Lung (tissue), 12 donors: ENCODE measurements around the gene OXGR1. TPM values are rescaled to one million over a fixed set of nuclear protein-coding genes. Genes with fewer than 3 reads are reported as not detected.
"Not testable (repeated sequence)": the region's sequence is repeated elsewhere in the genome, so short reads cannot be mapped to it uniquely, and the experiment has no call there.

Experiments
- ATAC-seq: fragments of 200-7000 bp; cut with Tn5 transposase; one replicate; pipeline ENCODE4 v1.9.1; 2020; ENCODE audit warnings: moderate number of reproducible peaks; ENCODE audit not compliant: insufficient read depth, low FRiP score
- DNase-seq, 3 donors: peaks; one replicate each; pipeline ENCODE4 v3.0.0-alpha.2; 2013 to 2017
- H3K27ac ChIP-seq, 2 donors: one replicate each; pipeline ENCODE4 v1.5.1; 2013; ENCODE audit warnings: mild to moderate bottlenecking in 2 of 2, moderate library complexity in 2 of 2, control low read depth in 1 of 2, inconsistent platforms in 1 of 2, low read depth in 1 of 2, low read length in 1 of 2
- H3K27me3 ChIP-seq, 3 donors: one replicate each; pipeline ENCODE4 v1.5.1; 2013; ENCODE audit warnings: low read length in 2 of 3; ENCODE audit not compliant: control insufficient read depth in 3 of 3, insufficient read depth in 3 of 3
- H3K36me3 ChIP-seq, 4 donors: one replicate each; pipeline ENCODE4 v1.5.1; 2013; ENCODE audit warnings: low read length in 4 of 4, mild to moderate bottlenecking in 1 of 4, moderate library complexity in 1 of 4; ENCODE audit not compliant: control insufficient read depth in 4 of 4, insufficient read depth in 4 of 4
- H3K4me1 ChIP-seq, 5 donors: one replicate each; pipeline ENCODE4 v1.5.1; 2013; ENCODE audit warnings: low read length in 5 of 5, mild to moderate bottlenecking in 2 of 5, moderate library complexity in 1 of 5; ENCODE audit not compliant: control insufficient read depth in 5 of 5, insufficient read depth in 5 of 5
- H3K4me3 ChIP-seq: one replicate; pipeline ENCODE4 v1.5.1; 2013; ENCODE audit warnings: mild to moderate bottlenecking, control low read depth, moderate library complexity
- H3K9ac ChIP-seq, 2 donors: one replicate each; pipeline ENCODE4 v1.5.1; 2013; ENCODE audit warnings: low read length in 2 of 2, control low read depth in 1 of 2; ENCODE audit not compliant: insufficient read depth in 1 of 2
- H3K9me3 ChIP-seq, 4 donors: one replicate each; pipeline ENCODE4 v1.5.1; 2013; ENCODE audit warnings: low read length in 3 of 4, mild to moderate bottlenecking in 1 of 4, moderate library complexity in 1 of 4; ENCODE audit not compliant: control insufficient read depth in 4 of 4, insufficient read depth in 3 of 4
- CTCF ChIP-seq: IDR thresholded peaks from 2 replicates; pipeline ENCODE4 v1.5.1; 2012; ENCODE audit warnings: mild to moderate bottlenecking; ENCODE audit errors: control extremely low read depth, extremely low read depth
- WGBS, 2 donors: extraction: QIAGEN DNeasy Blood & Tissue Kit; methylation state at CpG; one replicate each; pipeline ENCODE4 v1.1.7; 2013; 5-methylcytosine and 5-hydroxymethylcytosine counted together
- polyA plus RNA-seq, 2 donors: library from polyadenylated mRNA; stranded (reverse); fragments of 200-250 nt; gene quantifications; one replicate each; pipeline ENCODE4 v1.2.1, GENCODE V29; 2013
- total RNA-seq, 2 donors: library from RNA; depleted of rRNA in 1 of 2; stranded (reverse); fragments of >200 nt in 1 of 2; gene quantifications; one replicate each; pipeline ENCODE4 v1.2.1, GENCODE V29; 2014 to 2021
- donor health status: control.
- donor health status: control.
- donor health status: Bipolar disorder and iron deficiency.
- donor health status: healthy.
- donor health status: DM: yes; HTN: yes; CAD: no.

Gene OXGR1
- total and polyA plus RNA-seq, 4 donors = 0.25 to 0.71 (median 0.46) TPM

DNA sequence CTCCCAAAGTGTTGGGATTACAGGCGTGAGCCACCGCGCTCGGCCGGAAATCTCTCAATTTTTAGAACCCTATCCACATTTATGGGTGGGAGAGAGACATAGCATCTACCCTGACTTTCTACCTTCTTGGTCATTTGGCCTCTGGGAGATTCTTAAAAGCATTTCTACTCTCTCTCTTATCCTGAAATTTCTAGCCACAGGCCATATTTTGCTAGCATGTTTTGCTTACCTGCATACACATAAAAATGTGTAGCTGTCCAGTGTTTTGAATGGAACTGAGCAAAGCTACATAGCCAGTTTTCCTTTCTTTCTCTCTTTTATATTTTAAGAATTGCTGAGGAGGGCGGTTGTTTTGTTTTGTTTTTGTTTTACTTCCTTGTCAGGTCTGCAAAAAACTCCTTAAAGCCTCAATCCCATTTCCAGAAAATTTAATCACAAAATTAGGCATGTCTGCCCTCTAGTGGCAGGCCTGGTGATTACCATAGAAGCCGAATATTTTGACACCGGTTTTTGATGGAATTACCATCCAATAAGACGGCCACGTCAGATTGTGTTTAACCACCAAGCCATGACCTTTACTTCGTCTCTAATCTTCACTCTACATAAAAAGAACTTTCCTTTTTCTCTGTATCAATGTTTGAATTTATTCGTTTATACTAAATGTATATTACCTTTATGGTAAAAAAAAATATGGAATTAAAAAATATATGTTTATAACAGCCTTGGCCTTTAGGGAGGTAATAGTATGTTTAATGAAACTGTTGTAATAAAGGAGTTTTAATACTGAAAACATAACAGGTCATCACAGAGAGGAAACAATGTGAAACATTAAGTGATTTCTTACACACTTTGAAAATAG, 34.4 kb upstream of the OXGR1 start:
- H3K4me3 ChIP-seq = no peak overlapping the region
- H3K27me3 ChIP-seq = peaks cover 0 to 3% (median 0%) of the 10 kb centered on the region in 3 donors
- H3K36me3 ChIP-seq = no peaks in the 10 kb centered on the region
- H3K4me1 ChIP-seq = no peaks in the 10 kb centered on the region
- ATAC-seq = peak; percentile 74
- no peak overlapping the region for H3K27ac ChIP-seq
- WGBS, 2 donors = 43 to 45% methylated on average over 12 of the region's 12 CpGs
- H3K9me3 ChIP-seq = peaks cover 0 to 4% (median under 1%) of the 10 kb centered on the region in 4 donors
- DNase-seq = peak; percentile 66 to 78 (median 77)
- peak; percentile 77 for TF ChIP-seq CTCF
- no peak overlapping the region for H3K9ac ChIP-seq

GRCh38 chr13:97027162-97027554, 32.9 kb upstream of the OXGR1 start:
- peaks cover 0 to 3% (median 0%) of the 10 kb centered on the region in 3 donors for H3K27me3 ChIP-seq

DNA sequence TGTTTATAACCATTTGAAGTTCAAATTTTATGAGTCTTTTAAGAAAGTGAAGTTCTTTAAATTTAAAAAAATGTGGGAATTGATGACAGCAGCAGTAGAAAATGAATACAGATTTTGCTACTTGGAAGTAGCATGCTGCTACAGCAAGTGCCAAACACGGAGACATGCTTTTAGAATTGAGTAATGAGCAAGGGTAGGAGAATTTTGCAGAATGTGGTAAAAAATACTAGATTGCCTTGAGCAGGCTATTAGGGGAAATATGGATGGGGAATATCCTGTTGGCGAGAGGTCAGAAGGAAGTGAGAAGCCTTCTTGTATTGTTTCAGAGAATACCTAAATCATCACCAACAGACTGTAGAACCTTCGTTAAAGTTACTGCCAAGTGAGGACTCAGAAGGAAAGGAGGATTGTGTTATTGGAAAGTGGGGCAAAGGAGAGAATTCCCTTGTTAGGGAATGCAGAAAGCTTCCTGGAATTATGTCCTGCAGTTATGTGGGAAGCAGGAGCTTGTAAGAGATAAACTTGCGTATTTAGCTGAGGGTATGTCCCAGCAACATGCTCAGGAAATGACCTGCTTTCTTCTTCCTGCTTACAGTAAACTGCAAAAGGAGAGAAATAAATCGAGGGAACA, 32.4 kb upstream of the OXGR1 start:
- Histone ChIP-seq H3K4me3 (no peak overlapping the region), H3K4me1 (no peaks in the 10 kb centered on the region), H3K27ac (no peak overlapping the region), H3K27me3 (peaks cover 0 to 3% (median 0%) of the 10 kb centered on the region in 3 donors), H3K36me3 (no peaks in the 10 kb centered on the region), H3K9me3 (peaks cover 0 to 4% (median under 1%) of the 10 kb centered on the region in 4 donors), H3K9ac (no peak overlapping the region)
- no peak for TF ChIP-seq CTCF
- ATAC-seq = no peak
- WGBS, 2 donors = 50 to 59% methylated on average over 5 of the region's 5 CpGs
- no peak for DNase-seq

More at GRCh38 chr13:97027162-97027554, 32.9 kb upstream of the OXGR1 start:
- no peak for DNase-seq
- TF ChIP-seq CTCF = no peak
- no peak overlapping the region for H3K4me3 ChIP-seq
- no peaks in the 10 kb centered on the region for H3K4me1 ChIP-seq
- no peak for ATAC-seq
- H3K9ac ChIP-seq = no peak overlapping the region
- peak overlapping the region in 1 of 2 donors; percentile 47 for H3K27ac ChIP-seq
- H3K9me3 ChIP-seq = peaks cover 0 to 4% (median under 1%) of the 10 kb centered on the region in 4 donors
- H3K36me3 ChIP-seq = no peaks in the 10 kb centered on the region

GRCh38 chr13:97023812-97024211, 29.5 kb upstream of the OXGR1 start:
- ATAC-seq, H3K4me3 ChIP-seq, DNase-seq: not testable (repeated sequence)

More at GRCh38 chr13:97023812-97024211, 29.5 kb upstream of the OXGR1 start:
- H3K36me3 ChIP-seq, H3K9me3 ChIP-seq, H3K27ac ChIP-seq, H3K9ac ChIP-seq, H3K4me1 ChIP-seq: not testable (repeated sequence)
- peaks cover 0 to 12% (median 7%) of the 10 kb centered on the region in 3 donors for H3K27me3 ChIP-seq
- 93 to 96% methylated on average over 1 of the region's 1 CpG for WGBS, 2 donors
